ENCODE data around the gene ATP8A2. TPM values are rescaled to one million over a fixed set of nuclear protein-coding genes. Genes with fewer than 3 reads are reported as not detected.

Gene ATP8A2
- total RNA-seq, 1 experiment from 2014 or later: not detected

GRCh38 chr13:25741796-25742195 is 370.0 kb downstream of the ATP8A2 start:
- DNase-seq: no peak
- Histone ChIP-seq H3K4me1 (replicated peaks; ENCODE audit: insufficient read depth) (no peaks in the 10 kb centered on the region), H3F3A (ENCODE audit: insufficient read depth, low read depth) (no peaks in the 10 kb centered on the region), H2AFZ (no peak overlapping the region), H3K9me3 (ENCODE audit: insufficient read depth, low read depth) (no peaks in the 10 kb centered on the region), H3K4me2 (no peak overlapping the region), H3K27ac (no peak overlapping the region), H3K9me2 (ENCODE audit: insufficient read depth) (no peaks in the 10 kb centered on the region), H3K36me3 (ENCODE audit: low read depth) (no peaks in the 10 kb centered on the region), H4K20me1 (ENCODE audit: insufficient read depth) (no peaks in the 10 kb centered on the region), H3K27me3 (ENCODE audit: insufficient read depth, low read depth) (peaks cover 32% of the 10 kb centered on the region), H3K4me3 (no peak overlapping the region), H3K79me2 (ENCODE audit: low read depth) (no peaks in the 10 kb centered on the region)
- BruUV-seq (replicated peaks): no TSS peak
- POLR2A ChIA-PET (ENCODE audit: unreplicated experiment): no interaction called here
- intact Hi-C loops (cut with micrococcal nuclease; ENCODE audit: unreplicated experiment): no loop called here
- CTCF ChIA-PET: no interaction called here
- TF ChIP-seq CTCF (conservative IDR thresholded peaks at IDR 0.05) (no peak), EZH2 (IDR thresholded peaks at IDR 0.05; ENCODE audit: low read depth) (no peak)

GRCh38 chr13:25742220-25742619 is 370.4 kb downstream of the ATP8A2 start:
- Histone ChIP-seq H3K4me1 (replicated peaks; ENCODE audit: insufficient read depth) (no peaks in the 10 kb centered on the region), H3K79me2 (ENCODE audit: low read depth) (no peaks in the 10 kb centered on the region), H3K9me2 (ENCODE audit: insufficient read depth) (no peaks in the 10 kb centered on the region), H3K4me3 (no peak overlapping the region), H3F3A (ENCODE audit: insufficient read depth, low read depth) (no peaks in the 10 kb centered on the region), H2AFZ (no peak overlapping the region), H3K27me3 (ENCODE audit: insufficient read depth, low read depth) (peaks cover 34% of the 10 kb centered on the region), H4K20me1 (ENCODE audit: insufficient read depth) (no peaks in the 10 kb centered on the region), H3K4me2 (no peak overlapping the region), H3K9me3 (ENCODE audit: insufficient read depth, low read depth) (no peaks in the 10 kb centered on the region), H3K36me3 (ENCODE audit: low read depth) (no peaks in the 10 kb centered on the region), H3K27ac (no peak overlapping the region)
- BruUV-seq (replicated peaks): no TSS peak
- POLR2A ChIA-PET (ENCODE audit: unreplicated experiment): no interaction called here
- TF ChIP-seq CTCF (conservative IDR thresholded peaks at IDR 0.05) (no peak), EZH2 (IDR thresholded peaks at IDR 0.05; ENCODE audit: low read depth) (no peak)
- no peak for DNase-seq
- CTCF ChIA-PET: no interaction called here
- intact Hi-C loops (cut with micrococcal nuclease; ENCODE audit: unreplicated experiment): no loop called here

GRCh38 chr13:25743421-25743820 is 371.6 kb downstream of the ATP8A2 start:
- BruUV-seq (replicated peaks): no TSS peak
- DNase-seq: no peak
- CTCF ChIA-PET: no interaction called here

More at GRCh38 chr13:25743421-25743820, 371.6 kb downstream of the ATP8A2 start:
- intact Hi-C loops (cut with micrococcal nuclease; ENCODE audit: unreplicated experiment): no loop called here
- H3K27ac ChIP-seq: no peak overlapping the region
- no peaks in the 10 kb centered on the region for H3K9me2 ChIP-seq (ENCODE audit: insufficient read depth)
- no peak overlapping the region for H3K4me2 ChIP-seq
- H4K20me1 ChIP-seq (ENCODE audit: insufficient read depth): no peaks in the 10 kb centered on the region
- no peaks in the 10 kb centered on the region for H3F3A ChIP-seq (ENCODE audit: insufficient read depth, low read depth)
- H3K4me1 ChIP-seq (replicated peaks; ENCODE audit: insufficient read depth): no peaks in the 10 kb centered on the region
- no peak overlapping the region for H3K4me3 ChIP-seq
- H2AFZ ChIP-seq: no peak overlapping the region
- POLR2A ChIA-PET (ENCODE audit: unreplicated experiment): no interaction called here
- H3K27me3 ChIP-seq (ENCODE audit: insufficient read depth, low read depth): peaks cover 44% of the 10 kb centered on the region
- H3K36me3 ChIP-seq (ENCODE audit: low read depth): no peaks in the 10 kb centered on the region
- no peaks in the 10 kb centered on the region for H3K9me3 ChIP-seq (ENCODE audit: insufficient read depth, low read depth)
- no peak for TF ChIP-seq CTCF (conservative IDR thresholded peaks at IDR 0.05)
- no peak for TF ChIP-seq EZH2 (IDR thresholded peaks at IDR 0.05; ENCODE audit: low read depth)
- H3K79me2 ChIP-seq (ENCODE audit: low read depth): no peaks in the 10 kb centered on the region
